IMR-90 (cell line): ENCODE measurements around the gene DCAKD. TPM values are rescaled to one million over a fixed set of nuclear protein-coding genes. Genes with fewer than 3 reads are reported as not detected.

Experiments used
- ATAC-seq: fragments of 200-7000 bp; cut with Tn5 transposase; 2 replicates; pipeline ENCODE4 v1.9.1; 2020; ENCODE audit warnings: low read depth, mild to moderate bottlenecking, moderate library complexity
- BruUV-seq: library from RNA; stranded (reverse); fragments of 400-500 nt; replicated peaks from 2 replicates; lab custom pipeline; 2021; lab: Mats Ljungman, UMichigan
- CTCF ChIA-PET: fragments of 300-600 bp; formaldehyde crosslinking; extraction: SDS; loops from one replicate; lab custom pipeline; 2021; ENCODE audit warnings: antibody characterized with exemption; lab: Yijun Ruan, JAX
- POLR2A ChIA-PET: fragments of 300-600 bp; sonication (Branson Sonifier 250); formaldehyde crosslinking; loops from one replicate; lab custom pipeline; 2022; ENCODE audit warnings: antibody characterized with exemption; ENCODE audit not compliant: unreplicated experiment; lab: Charles Lee
- DNase-seq: peaks from one replicate; pipeline ENCODE4 v3.0.0; 2013
- H2AFZ ChIP-seq: replicated peaks from 2 replicates; pipeline ENCODE3; 2013; ENCODE audit warnings: low read length, mild to moderate bottlenecking; ENCODE audit not compliant: poor library complexity
- H2AK5ac ChIP-seq: 2 replicates; pipeline ENCODE4 v1.6.1; 2013; ENCODE audit warnings: low read depth, low read length, inconsistent platforms
- H2AK9ac ChIP-seq: replicated peaks from 2 replicates; pipeline ENCODE3; 2013; ENCODE audit warnings: mild to moderate bottlenecking, low read depth, low read length, moderate library complexity; ENCODE audit not compliant: poor library complexity
- H2BK120ac ChIP-seq: 2 replicates; pipeline ENCODE4 v1.6.1; 2013; ENCODE audit warnings: low read depth, low read length, inconsistent platforms
- H2BK15ac ChIP-seq: 3 replicates; pipeline ENCODE4 v1.6.1; 2013; ENCODE audit warnings: low read depth, low read length, inconsistent platforms
- H2BK20ac ChIP-seq: 2 replicates; pipeline ENCODE4 v1.6.1; 2013; ENCODE audit warnings: low read depth, mild to moderate bottlenecking, inconsistent platforms, low read length, moderate library complexity
- H2BK5ac ChIP-seq: 2 replicates; pipeline ENCODE4 v1.6.1; 2013; ENCODE audit warnings: mild to moderate bottlenecking, low read depth, low read length, inconsistent platforms; ENCODE audit not compliant: poor library complexity, severe bottlenecking
- H3K14ac ChIP-seq: replicated peaks from 2 replicates; pipeline ENCODE4 v1.6.1; 2013; ENCODE audit warnings: low read depth, low read length, inconsistent platforms
- H3K18ac ChIP-seq: 2 replicates; pipeline ENCODE4 v1.6.1; 2013; ENCODE audit warnings: low read depth, low read length, control low read depth
- H3K23ac ChIP-seq: 2 replicates; pipeline ENCODE4 v1.6.1; 2013; ENCODE audit warnings: low read depth, low read length, inconsistent platforms
- H3K27ac ChIP-seq: 2 replicates; pipeline ENCODE4 v1.5.1; 2013; ENCODE audit warnings: mild to moderate bottlenecking, control low read depth, low read length; ENCODE audit not compliant: insufficient read depth
- H3K27me3 ChIP-seq: 2 replicates; pipeline ENCODE4 v1.6.1; 2013; ENCODE audit warnings: low read length; ENCODE audit not compliant: control insufficient read depth, insufficient read depth
- H3K36me3 ChIP-seq: 2 replicates; pipeline ENCODE4 v1.6.1; 2013; ENCODE audit warnings: low read length, mixed read lengths; ENCODE audit not compliant: control insufficient read depth, insufficient read depth
- H3K4ac ChIP-seq: 2 replicates; pipeline ENCODE4 v1.6.1; 2013; ENCODE audit warnings: low read depth, low read length, inconsistent platforms
- H3K4me1 ChIP-seq: 2 replicates; pipeline ENCODE4 v1.6.1; 2013; ENCODE audit warnings: low read length, mixed read lengths; ENCODE audit not compliant: control insufficient read depth, insufficient read depth
- H3K4me2 ChIP-seq: 2 replicates; pipeline ENCODE4 v1.6.1; 2013; ENCODE audit warnings: low read depth, mild to moderate bottlenecking, control low read depth, low read length, moderate library complexity
- H3K4me3 ChIP-seq: 2 replicates; pipeline ENCODE4 v1.5.1; 2013; ENCODE audit warnings: low read depth, mild to moderate bottlenecking, control low read depth, low read length, moderate library complexity; ENCODE audit not compliant: insufficient read depth
- H3K56ac ChIP-seq: 2 replicates; pipeline ENCODE4 v1.6.1; 2013; ENCODE audit warnings: low read length, inconsistent platforms; ENCODE audit not compliant: insufficient read depth; ENCODE audit errors: extremely low read depth
- H3K79me1 ChIP-seq, 2 experiments: 2 replicates each; pipeline ENCODE4 v1.6.1; 2013; ENCODE audit warnings: low read length in 2 of 2, inconsistent platforms in 1 of 2, low read depth in 1 of 2
- H3K9ac ChIP-seq: 2 replicates; pipeline ENCODE4 v1.6.1; 2013; ENCODE audit warnings: low read depth, low read length, control low read depth
- H3K9me1 ChIP-seq: 2 replicates; pipeline ENCODE4 v1.6.1; 2013; ENCODE audit warnings: low read length, inconsistent platforms; ENCODE audit not compliant: insufficient read depth
- H3K9me3 ChIP-seq: 2 replicates; pipeline ENCODE4 v1.6.1; 2013; ENCODE audit warnings: low read length; ENCODE audit not compliant: control insufficient read depth, insufficient read depth
- H4K20me1 ChIP-seq: 2 replicates; pipeline ENCODE4 v1.6.1; 2013; ENCODE audit warnings: low read length, inconsistent platforms; ENCODE audit not compliant: insufficient read depth
- H4K5ac ChIP-seq: 2 replicates; pipeline ENCODE4 v1.6.1; 2013; ENCODE audit warnings: mild to moderate bottlenecking, low read depth, low read length, control low read depth
- H4K8ac ChIP-seq, 2 experiments: 2 replicates each; pipeline ENCODE4 v1.6.1; 2013; ENCODE audit warnings: low read depth in 2 of 2, low read length in 2 of 2, control low read depth in 1 of 2, inconsistent platforms in 1 of 2
- H4K91ac ChIP-seq: 2 replicates; pipeline ENCODE4 v1.6.1; 2013; ENCODE audit warnings: low read depth, low read length, inconsistent platforms; ENCODE audit not compliant: insufficient read depth
- BHLHE40 ChIP-seq: fragments of 150-350 bp; IDR thresholded peaks from 2 replicates; pipeline ENCODE4 v1.6.1; 2016; ENCODE audit warnings: mild to moderate bottlenecking, low read depth, low read length
- CEBPB ChIP-seq: IDR thresholded peaks from 2 replicates; pipeline ENCODE4 v1.6.1; 2012; ENCODE audit warnings: low read depth, low read length, improper control_type of control experiment
- CHD1 ChIP-seq: IDR thresholded peaks from 2 replicates; pipeline ENCODE4 v1.6.1; 2012; ENCODE audit warnings: low read depth, low read length, improper control_type of control experiment
- ELK1 ChIP-seq: fragments of 150-350 bp; IDR thresholded peaks from 2 replicates; pipeline ENCODE4 v1.6.1; 2016; ENCODE audit warnings: low read depth, mild to moderate bottlenecking, low read length, moderate library complexity, borderline replicate concordance
- FOS ChIP-seq: fragments of 150-350 bp; IDR thresholded peaks from 2 replicates; pipeline ENCODE4 v1.6.1; 2016; ENCODE audit warnings: low read depth, low read length
- MAFK ChIP-seq: IDR thresholded peaks from 2 replicates; pipeline ENCODE4 v1.6.1; 2012; ENCODE audit warnings: low read depth, low read length, improper control_type of control experiment
- MAZ ChIP-seq: IDR thresholded peaks from 2 replicates; pipeline ENCODE4 v1.6.1; 2012; ENCODE audit warnings: low read depth, mild to moderate bottlenecking, low read length, improper control_type of control experiment, moderate library complexity, borderline replicate concordance
- MXI1 ChIP-seq: IDR thresholded peaks from 2 replicates; pipeline ENCODE4 v1.6.1; 2012; ENCODE audit warnings: low read depth, mild to moderate bottlenecking, low read length, moderate library complexity, borderline replicate concordance
- NFE2L2 ChIP-seq: fragments of 150-350 bp; IDR thresholded peaks from 2 replicates; pipeline ENCODE4 v1.6.1; 2016; ENCODE audit warnings: low read depth, mild to moderate bottlenecking, low read length
- POLR2A ChIP-seq: IDR thresholded peaks from 2 replicates; pipeline ENCODE4 v1.6.1; 2012; ENCODE audit warnings: mild to moderate bottlenecking, low read depth, low read length
- RAD21 ChIP-seq: IDR thresholded peaks from 2 replicates; pipeline ENCODE4 v1.6.1; 2012; ENCODE audit warnings: low read length, improper control_type of control experiment
- RCOR1 ChIP-seq: IDR thresholded peaks from 2 replicates; pipeline ENCODE4 v1.6.1; 2012; ENCODE audit warnings: mild to moderate bottlenecking, low read length, improper control_type of control experiment; ENCODE audit not compliant: insufficient replicate concordance
- RFX5 ChIP-seq: IDR thresholded peaks from 2 replicates; pipeline ENCODE4 v1.8.0; 2012; ENCODE audit warnings: low read depth, mild to moderate bottlenecking, low read length, moderate library complexity
- USF2 ChIP-seq: fragments of 150-350 bp; IDR thresholded peaks from 2 replicates; pipeline ENCODE4 v1.6.1; 2017; ENCODE audit warnings: mild to moderate bottlenecking, antibody characterized with exemption, low read length, low read depth
- WGBS, 2 experiments: methylation state at CpG; one replicate each; pipeline versions ENCODE4 v1.1.5 to v1.1.7; 2013; ENCODE audit warnings: missing lambda C conversion rate in 2 of 2; ENCODE audit not compliant: insufficient read length in 1 of 2; ENCODE audit errors: extremely low coverage in 2 of 2; 5-methylcytosine and 5-hydroxymethylcytosine counted together
- dilution Hi-C: fragments of 300-500 bp; cut with HindIII; formaldehyde crosslinking; loops from one replicate; pipeline ENCODE4 v1.14.3; 2018; ENCODE audit warnings: low sequenced_read_pairs; ENCODE audit not compliant: unreplicated experiment
- in situ Hi-C: fragments of 300-500 bp; cut with MboI; formaldehyde crosslinking; loops from 3 replicates; pipeline ENCODE4 v1.14.3; 2019; ENCODE audit warnings: low sequenced_read_pairs, inconsistent platforms, mixed read lengths
- intact Hi-C: fragments of 100-400 bp; cut with micrococcal nuclease; formaldehyde crosslinking; loops from 2 replicates; pipeline ENCODE4 v1.10.0; 2022
- polyA plus RNA-seq, 3 experiments: library from polyadenylated mRNA; depleted of rRNA; stranded (reverse); fragments of >200 nt; gene quantifications; 2 replicates each; pipeline ENCODE4 v1.2.3, GENCODE V29; 2012; ENCODE audit warnings: low replicate concordance in 1 of 3
- total RNA-seq: library from RNA; depleted of rRNA; stranded (reverse); fragments of >200 nt; gene quantifications from 2 replicates; pipeline ENCODE4 v1.2.3, GENCODE V29; 2012
- TF ChIP-seq, protein P1 (sequence below): conservative IDR thresholded peaks from 2 replicates; pipeline ENCODE4 v1.5.1; 2012; ENCODE audit warnings: mild to moderate bottlenecking, low read depth, low read length, improper control_type of control experiment

Gene DCAKD
- total and polyA plus RNA-seq, 2 of the 4 experiments (the other 2 are of a cell fraction), result 31.3 to 47.9 TPM

DNA sequence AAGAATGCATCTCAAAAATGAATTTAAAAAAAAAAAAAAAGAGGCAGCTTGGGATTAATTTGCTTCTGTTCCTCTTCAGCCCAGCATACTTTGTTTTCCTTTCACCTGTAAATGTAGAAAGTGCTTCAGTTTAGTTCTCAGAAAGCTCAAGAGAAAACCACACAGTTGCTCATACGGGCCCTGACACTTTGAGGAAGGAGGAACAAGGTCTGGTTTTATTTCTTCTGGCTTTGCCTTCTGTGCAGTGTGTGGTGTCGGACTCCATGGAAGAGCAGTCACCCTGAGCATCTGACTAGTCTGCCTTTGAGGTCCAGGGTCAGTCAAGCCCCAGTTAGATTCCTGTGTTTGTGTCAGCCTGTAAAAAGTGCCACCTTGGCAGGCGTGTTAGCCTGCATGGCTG lies 37.3 kb upstream of the DCAKD start:
- POLR2A ChIA-PET, result no interaction called here

More for the DNA sequence above, 37.3 kb upstream of the DCAKD start:
- in situ Hi-C loops, result no loop called here
- peak overlapping the region; percentile 47; the same call in 1 of the 2 replicates for H2AK5ac ChIP-seq
- H3K4me3 ChIP-seq, result no peak overlapping the region
- no peak overlapping the region for H2BK15ac ChIP-seq
- H3K4me2 ChIP-seq, result no peak overlapping the region
- dilution Hi-C loops, result no loop called here
- H4K91ac ChIP-seq, result peak overlapping the region; percentile 31; the same call in 1 of the 2 replicates
- DNase-seq (no peak), ATAC-seq (no peak)
- peak overlapping the region in 1 of 2 experiments; percentile 46; a peak in 1 of 4 replicates for H4K8ac ChIP-seq
- H3K27me3 ChIP-seq, result no peaks in the 10 kb centered on the region
- peaks cover 5% of the 10 kb centered on the region for H4K20me1 ChIP-seq
- peak overlapping the region; percentile 71; the same call in 1 of the 2 replicates for H3K27ac ChIP-seq
- BruUV-seq, result no TSS peak
- H2BK120ac ChIP-seq, result no peak overlapping the region
- peak overlapping the region; percentile 5; the same call in 1 of the 2 replicates for H4K5ac ChIP-seq
- no peak overlapping the region for H2AFZ ChIP-seq
- H3K4ac ChIP-seq, result peak overlapping the region; percentile 41; the same call in 1 of the 2 replicates
- H3K18ac ChIP-seq, result no peak overlapping the region
- 0 out of 2 replicates have a peak overlapping the region, but pooled peaks have one; percentile 7 for H3K14ac ChIP-seq
- peaks cover 31% of the 10 kb centered on the region for H3K9me1 ChIP-seq
- H2BK20ac ChIP-seq, result peak overlapping the region; percentile 72
- H3K9me3 ChIP-seq, result 0 out of 2 replicates have a peak, but pooled peaks cover 2% of the 10 kb centered on the region
- peaks cover 17 to 62% of the 10 kb centered on the region in 2 experiments for H3K79me1 ChIP-seq
- H3K36me3 ChIP-seq, result peaks cover 48% of the 10 kb centered on the region
- H3K56ac ChIP-seq, result no peak overlapping the region
- no peak overlapping the region for H3K23ac ChIP-seq
- no peak for TF ChIP-seq BHLHE40
- no peak for TF ChIP-seq NFE2L2
- no peak for TF ChIP-seq RFX5
- no peak for TF ChIP-seq ELK1
- no peak for TF ChIP-seq CHD1
- TF ChIP-seq POLR2A, result no peak
- no peak for TF ChIP-seq MAFK
- no peak for TF ChIP-seq RAD21
- no peak for TF ChIP-seq USF2
- TF ChIP-seq FOS, result no peak
- no peak for TF ChIP-seq MXI1
- TF ChIP-seq, protein P1, sequence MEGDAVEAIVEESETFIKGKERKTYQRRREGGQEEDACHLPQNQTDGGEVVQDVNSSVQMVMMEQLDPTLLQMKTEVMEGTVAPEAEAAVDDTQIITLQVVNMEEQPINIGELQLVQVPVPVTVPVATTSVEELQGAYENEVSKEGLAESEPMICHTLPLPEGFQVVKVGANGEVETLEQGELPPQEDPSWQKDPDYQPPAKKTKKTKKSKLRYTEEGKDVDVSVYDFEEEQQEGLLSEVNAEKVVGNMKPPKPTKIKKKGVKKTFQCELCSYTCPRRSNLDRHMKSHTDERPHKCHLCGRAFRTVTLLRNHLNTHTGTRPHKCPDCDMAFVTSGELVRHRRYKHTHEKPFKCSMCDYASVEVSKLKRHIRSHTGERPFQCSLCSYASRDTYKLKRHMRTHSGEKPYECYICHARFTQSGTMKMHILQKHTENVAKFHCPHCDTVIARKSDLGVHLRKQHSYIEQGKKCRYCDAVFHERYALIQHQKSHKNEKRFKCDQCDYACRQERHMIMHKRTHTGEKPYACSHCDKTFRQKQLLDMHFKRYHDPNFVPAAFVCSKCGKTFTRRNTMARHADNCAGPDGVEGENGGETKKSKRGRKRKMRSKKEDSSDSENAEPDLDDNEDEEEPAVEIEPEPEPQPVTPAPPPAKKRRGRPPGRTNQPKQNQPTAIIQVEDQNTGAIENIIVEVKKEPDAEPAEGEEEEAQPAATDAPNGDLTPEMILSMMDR, result no peak
- no peak for TF ChIP-seq RCOR1
- no peak for TF ChIP-seq MAZ
- no peak for TF ChIP-seq CEBPB
- peak overlapping the region; percentile 27; the same call in 1 of the 2 replicates for H3K9ac ChIP-seq
- peaks cover 33% of the 10 kb centered on the region for H3K4me1 ChIP-seq
- H2BK5ac ChIP-seq, result peak overlapping the region; percentile 9
- 80% methylated on average over 1 of the region's 3 CpGs; no CpG with 5 or more reads in 1 of the 2 experiments for WGBS, 2 experiments
- H2AK9ac ChIP-seq, result no peak overlapping the region
- intact Hi-C loops, result no loop called here
- CTCF ChIA-PET, result interaction anchor here (2.1 kb wide), 1 partner anchor 47 kb away, joined by 8 read pairs; the partner anchor contains the start of gene ACBD4
